Ammon's horn (tissue), 1 donor: ENCODE data around the gene LAG3.
A peak's percentile ranks its signal among the peaks of the same experiment; 100 is the strongest.

Experiments used
- DNase-seq: peaks from one replicate; pipeline ENCODE4 v3.0.0-alpha.2; 2016; ENCODE audit warnings: low spot score

Gene LAG3

GRCh38 chr12:6790496-6791150, 18.3 kb downstream of the LAG3 start:
- no peak for DNase-seq

DNA sequence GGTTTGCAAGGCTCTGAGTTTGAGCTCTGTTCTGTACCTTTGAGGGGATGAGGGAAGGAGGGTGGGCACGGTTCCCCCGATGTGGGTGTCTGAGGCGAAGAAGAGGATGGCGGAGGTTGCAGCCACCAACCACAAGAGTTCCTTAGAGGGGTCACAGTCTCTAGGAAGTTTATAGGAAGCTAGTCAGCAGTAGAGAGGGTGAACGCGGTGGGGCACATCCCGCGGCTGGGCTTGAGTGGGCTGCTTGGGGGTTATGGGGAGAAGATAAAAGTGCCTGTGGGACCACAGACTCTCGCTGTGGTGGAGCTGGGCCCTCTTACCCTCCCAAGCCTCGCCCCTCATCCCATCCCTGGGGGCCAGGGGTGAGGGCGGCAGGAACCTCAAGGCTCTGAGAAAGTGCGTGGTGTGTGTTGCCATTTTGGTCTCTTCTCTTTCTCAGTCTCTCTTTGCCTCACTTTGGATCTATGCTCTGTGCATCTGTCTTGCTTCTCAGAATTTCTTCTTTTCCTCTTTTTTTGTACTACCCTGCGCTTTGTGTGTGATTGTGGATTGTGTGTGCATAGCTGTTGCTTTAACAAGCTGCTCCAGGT, 19.7 kb downstream of the LAG3 start:
- DNase-seq: no peak

DNA sequence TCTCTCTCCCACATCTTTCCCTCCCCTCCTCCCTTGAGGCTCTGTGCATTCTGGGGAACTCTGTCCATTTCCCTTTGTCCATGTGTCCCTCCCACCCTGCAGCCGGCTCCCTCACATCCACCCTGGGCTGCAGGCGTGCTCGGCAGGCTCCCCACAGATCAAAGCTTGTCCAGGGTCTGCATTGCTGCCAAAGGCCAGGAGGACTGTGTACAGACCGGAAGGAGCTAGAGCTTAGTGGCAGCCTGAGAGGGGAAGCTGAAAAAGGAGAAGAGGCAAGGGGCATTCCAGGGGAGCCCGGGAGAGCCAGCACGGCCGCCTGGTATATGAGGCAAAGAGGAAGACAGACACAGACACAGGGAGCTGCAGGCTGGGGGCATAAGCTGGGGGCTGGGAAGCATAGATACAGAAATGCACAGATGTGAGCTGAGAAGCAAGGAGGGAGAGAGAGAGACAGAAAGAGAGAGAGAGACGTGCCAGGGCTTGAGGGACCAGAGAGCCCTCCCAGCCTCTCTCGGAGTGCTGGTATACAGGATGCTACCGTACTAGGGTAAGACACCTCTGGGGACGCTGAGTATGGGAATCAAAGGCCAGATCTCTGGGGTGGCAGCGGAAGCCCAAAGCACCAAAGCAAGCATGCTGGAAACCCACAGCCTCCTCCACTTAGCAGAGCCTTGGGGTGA, 20.3 kb downstream of the LAG3 start:
- peak; percentile 70 for DNase-seq

DNA sequence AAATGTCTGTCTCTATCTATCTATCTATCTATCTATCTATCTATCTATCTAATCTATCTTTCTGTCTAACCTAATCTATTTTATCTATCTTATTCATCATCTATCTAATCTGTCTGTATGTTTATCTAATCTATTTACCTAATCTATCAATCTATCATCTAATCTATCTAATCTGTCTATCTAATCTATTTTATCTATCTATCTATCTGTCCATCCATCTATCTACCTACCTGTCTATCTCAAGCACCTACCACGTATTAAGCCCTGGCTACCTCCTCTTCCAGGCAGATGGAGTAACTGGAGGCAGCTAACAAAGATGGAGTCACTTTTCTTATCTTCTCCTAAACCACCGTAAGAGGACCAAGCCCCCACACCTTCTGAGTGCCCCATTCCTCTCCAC, 22.8 kb downstream of the LAG3 start:
- no peak for DNase-seq

DNA sequence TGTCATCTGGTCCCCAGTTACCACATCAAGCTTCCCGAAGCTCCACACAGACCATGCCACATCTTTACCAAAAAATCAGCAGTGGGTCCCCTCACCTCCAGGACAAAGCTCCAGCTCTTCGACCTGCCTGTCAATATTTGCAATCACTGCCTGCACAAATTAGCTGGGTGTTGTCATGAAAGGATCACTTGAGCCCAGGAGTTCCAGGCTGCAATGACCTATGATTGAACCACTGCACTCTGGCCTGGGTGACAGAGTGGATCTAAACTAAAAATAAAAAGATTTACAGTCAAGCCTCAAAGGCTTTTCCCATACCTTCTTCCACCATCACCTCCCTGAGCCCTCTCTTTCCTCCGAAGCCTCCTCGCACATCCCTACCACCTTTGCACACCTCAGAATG, 24.3 kb downstream of the LAG3 start:
- no peak for DNase-seq

DNA sequence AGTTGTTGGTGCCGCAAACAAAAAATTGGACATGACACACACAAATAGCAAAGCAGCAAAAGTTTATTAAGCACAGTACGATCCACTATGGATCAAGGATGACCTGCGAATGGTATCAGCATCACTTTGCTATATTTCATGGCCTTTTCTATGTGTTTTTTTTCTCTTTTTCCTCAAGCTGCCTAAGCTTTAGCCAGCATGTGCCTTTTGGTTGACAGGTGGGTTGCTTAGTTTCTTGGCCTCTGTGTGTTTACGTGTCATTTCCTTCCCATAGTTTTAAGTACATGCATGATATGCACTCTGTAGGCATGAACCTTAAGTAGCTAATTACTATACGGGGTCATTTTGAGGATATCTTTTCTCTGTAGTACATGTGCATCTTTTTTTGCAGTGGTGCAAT, 26.8 kb downstream of the LAG3 start:
- no peak for DNase-seq

DNA sequence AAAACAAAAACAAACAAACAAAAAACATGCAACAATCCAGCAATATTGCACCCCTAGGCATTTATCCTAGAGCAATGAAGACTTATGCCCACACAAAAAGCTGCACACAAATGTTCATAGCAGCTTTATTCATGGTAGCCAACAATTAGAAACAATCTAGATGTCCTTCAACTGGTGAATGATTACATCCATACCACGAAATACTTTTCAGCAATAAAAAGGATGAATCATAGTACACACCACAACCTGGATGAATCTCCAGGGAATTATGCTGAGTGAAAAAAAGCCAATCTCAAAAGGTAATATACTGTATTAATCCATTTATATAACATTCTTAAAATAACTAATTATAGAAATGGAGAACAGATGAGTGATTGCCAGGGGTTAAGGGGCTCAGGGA, 34.9 kb downstream of the LAG3 start:
- DNase-seq: no peak

DNA sequence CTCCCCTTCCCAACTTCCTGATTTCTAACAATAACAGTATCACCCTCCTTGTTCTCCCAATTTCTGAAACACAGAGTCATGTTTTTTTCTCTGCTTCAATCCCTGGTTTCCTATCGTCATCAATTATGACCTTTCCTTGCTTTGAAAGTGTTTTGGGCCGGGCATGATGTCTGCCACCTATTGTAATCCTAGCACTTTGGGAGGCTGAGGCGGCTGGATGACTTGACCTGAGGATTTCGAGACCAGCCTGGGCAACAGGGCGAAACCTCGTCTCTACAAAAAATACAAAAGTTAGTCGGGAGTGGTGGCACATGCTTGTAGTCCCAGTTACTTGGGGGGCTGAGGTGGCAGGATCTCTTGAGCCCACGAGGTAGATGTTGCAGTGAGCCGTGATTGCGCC, 36.7 kb downstream of the LAG3 start:
- DNase-seq: no peak

DNA sequence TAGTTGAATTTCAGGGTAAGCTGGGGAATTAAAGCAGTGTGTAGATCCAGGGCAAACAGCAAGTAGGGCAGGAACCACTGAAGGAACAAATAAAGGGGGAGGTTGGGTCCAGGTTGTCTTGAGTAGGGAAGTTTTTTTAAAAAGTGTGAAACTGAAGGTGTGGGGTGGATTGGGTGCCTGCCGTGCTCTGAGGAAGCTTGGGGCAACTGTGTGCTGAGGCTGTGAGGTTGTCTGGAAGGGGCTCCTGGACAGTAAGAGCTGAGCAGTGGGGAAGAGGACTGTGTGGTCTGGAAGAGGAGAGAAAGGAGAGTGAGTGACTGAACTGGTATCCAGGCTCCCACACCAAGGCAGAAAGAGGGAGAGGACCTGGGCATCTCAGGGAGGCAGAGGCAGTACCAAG, 38.4 kb downstream of the LAG3 start:
- DNase-seq: no peak

GRCh38 chr12:6813363-6813762, 41.0 kb downstream of the LAG3 start:
- DNase-seq: no peak

GRCh38 chr12:6816598-6816997, 44.3 kb downstream of the LAG3 start:
- no peak for DNase-seq

- no peak for DNase-seq
Observed at GRCh38 chr12:6817098-6817497, 44.8 kb downstream of the LAG3 start.

GRCh38 chr12:6817662-6818157, 45.4 kb downstream of the LAG3 start:
- no peak for DNase-seq

DNA sequence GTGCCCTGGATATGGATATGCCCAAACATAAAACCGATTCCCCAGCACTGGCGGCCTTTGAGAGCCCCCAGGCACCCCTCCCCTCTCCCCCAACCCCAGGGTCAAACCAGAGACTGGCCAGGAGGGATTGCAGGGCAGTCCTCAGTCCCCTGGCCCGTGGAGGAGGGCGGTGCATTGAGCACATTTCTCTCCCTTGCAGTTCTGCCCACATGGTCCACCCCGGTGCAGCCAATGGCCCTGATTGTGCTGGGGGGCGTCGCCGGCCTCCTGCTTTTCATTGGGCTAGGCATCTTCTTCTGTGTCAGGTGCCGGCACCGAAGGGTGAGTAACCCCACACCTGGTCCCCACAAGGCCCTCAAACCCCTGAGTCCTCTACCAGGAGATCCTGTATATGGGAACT, 45.9 kb downstream of the LAG3 start:
- no peak for DNase-seq

DNA sequence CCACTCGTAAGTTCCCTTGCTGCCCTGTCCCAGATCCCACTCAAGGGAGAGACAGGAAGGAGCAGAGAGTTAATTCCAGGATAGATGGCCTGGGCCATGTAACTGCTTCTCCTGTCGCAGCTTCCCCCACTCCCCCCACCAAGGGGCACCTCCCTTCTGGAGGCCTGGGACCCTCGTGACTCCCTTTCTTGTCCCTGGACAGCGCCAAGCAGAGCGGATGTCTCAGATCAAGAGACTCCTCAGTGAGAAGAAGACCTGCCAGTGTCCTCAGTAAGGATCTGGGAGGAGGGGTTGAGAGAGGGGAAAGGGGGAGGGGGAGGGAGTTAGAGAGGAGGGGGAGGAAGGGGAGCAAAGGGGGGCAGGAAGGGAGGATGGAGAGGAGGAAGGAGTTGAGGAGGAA, 46.3 kb downstream of the LAG3 start:
- DNase-seq: no peak

DNA sequence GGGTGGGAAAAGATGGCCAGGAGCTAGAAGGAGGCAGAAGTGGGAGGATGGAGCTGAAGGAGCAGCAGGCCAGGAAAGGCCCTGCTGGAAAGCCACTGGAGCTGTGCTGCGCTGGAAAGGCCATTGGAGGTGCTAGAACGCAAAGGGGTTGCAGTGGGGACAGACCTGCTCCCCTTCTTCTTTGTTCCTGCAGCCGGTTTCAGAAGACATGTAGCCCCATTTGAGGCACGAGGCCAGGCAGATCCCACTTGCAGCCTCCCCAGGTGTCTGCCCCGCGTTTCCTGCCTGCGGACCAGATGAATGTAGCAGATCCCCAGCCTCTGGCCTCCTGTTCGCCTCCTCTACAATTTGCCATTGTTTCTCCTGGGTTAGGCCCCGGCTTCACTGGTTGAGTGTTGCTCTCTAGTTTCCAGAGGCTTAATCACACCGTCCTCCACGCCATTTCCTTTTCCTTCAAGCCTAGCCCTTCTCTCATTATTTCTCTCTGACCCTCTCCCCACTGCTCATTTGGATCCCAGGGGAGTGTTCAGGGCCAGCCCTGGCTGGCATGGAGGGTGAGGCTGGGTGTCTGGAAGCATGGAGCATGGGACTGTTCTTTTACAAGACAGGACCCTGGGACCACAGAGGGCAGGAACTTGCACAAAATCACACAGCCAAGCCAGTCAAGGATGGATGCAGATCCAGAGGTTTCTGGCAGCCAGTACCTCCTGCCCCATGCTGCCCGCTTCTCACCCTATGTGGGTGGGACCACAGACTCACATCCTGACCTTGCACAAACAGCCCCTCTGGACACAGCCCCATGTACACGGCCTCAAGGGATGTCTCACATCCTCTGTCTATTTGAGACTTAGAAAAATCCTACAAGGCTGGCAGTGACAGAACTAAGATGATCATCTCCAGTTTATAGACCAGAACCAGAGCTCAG, 47.0 kb downstream of the LAG3 start:
- DNase-seq: no peak

DNA sequence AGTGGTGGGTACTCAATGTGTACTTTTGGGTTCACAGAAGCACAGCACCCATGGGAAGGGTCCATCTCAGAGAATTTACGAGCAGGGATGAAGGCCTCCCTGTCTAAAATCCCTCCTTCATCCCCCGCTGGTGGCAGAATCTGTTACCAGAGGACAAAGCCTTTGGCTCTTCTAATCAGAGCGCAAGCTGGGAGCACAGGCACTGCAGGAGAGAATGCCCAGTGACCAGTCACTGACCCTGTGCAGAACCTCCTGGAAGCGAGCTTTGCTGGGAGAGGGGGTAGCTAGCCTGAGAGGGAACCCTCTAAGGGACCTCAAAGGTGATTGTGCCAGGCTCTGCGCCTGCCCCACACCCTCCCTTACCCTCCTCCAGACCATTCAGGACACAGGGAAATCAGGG, 47.8 kb downstream of the LAG3 start:
- DNase-seq: no peak

DNA sequence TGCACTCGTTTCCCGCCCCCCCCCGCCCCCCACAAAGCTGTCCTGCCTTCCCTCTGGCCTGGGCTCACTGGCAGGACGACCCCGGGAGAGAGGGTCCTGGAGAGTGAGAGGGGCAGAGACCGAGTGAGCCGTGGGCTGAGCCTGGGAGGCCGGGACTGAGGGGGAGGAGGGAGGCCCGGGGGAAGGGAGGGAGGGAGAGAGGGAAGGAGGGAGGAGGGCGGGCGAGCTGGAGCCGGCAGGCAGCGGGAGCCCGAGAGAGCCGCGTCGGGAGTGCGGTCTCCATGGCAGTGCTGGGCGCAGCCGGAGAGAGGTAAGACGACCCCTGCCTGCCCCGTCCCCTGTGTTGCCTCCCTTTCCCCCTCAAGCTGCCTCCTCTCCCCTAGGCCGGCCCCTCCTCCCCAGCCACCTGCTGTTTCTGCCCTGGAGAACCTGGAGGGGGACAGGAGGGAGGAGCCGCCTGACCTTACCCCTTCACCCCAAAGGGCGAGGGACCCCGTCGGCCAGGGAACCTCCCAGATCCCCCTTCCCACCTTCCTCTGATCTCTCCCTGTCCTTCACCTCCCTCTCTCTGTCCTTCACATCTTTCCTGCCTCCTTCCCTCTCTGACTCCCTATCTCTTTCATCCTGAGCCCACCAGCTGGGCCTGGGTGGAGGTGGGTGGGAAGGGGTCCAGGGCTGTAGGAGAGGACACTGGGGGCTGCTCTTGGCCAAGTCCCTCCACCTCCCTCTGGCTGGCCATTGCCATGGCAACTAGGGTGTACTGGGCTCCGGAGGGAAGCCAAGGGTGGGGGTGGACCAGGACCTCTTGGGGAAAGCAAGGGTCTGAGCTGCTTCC, 49.5 kb downstream of the LAG3 start, which contains the start of gene GPR162:
TSS of gene GPR162 (plus strand) at position 231 of the 835 bp plus-strand sequence. CDS start 2,078 bp downstream, outside the sequence.
- peak; percentile 79 for DNase-seq

- DNase-seq: no peak
Observed at GRCh38 chr12:6822426-6823135, 50.3 kb downstream of the LAG3 start.
